Stomach (tissue), 9 donors: ENCODE data around the gene CLEC16A. TPM values are rescaled to one million over a fixed set of nuclear protein-coding genes. Genes with fewer than 3 reads are reported as not detected.

Experiments
- DNase-seq, 2 donors: peaks; one replicate each; pipeline versions ENCODE4 v3.0.0 to v3.0.0-alpha.2; 2013 to 2019
- H3K27ac ChIP-seq, 5 donors: fragments of 200-600 bp in 4 of 5; sonication (generic) in 4 of 5; one replicate each; pipeline ENCODE4 v1.5.1; 2013 to 2019; ENCODE audit warnings: mild to moderate bottlenecking in 1 of 5, moderate library complexity in 1 of 5
- H3K27me3 ChIP-seq, 3 donors: fragments of 200-600 bp; sonication (generic); one replicate each; pipeline ENCODE4 v1.5.1; 2017 to 2019; ENCODE audit warnings: mixed run types in 1 of 3
- H3K36me3 ChIP-seq, 4 donors: fragments of 200-600 bp; sonication (generic); 1 replicate in 3 of 4; 2 replicates in 1 of 4; pipeline ENCODE4 v1.5.1; 2016 to 2019
- H3K4me1 ChIP-seq, 4 donors: fragments of 200-600 bp; sonication (generic); one replicate each; pipeline ENCODE4 v1.5.1; 2016 to 2019
- H3K4me3 ChIP-seq, 4 donors: fragments of 200-600 bp; sonication (generic) in 3 of 4; one replicate each; pipeline ENCODE4 v1.5.1; 2016 to 2019; ENCODE audit warnings: mild to moderate bottlenecking in 1 of 4
- H3K9me3 ChIP-seq, 4 donors: fragments of 200-600 bp; sonication (generic); one replicate each; pipeline ENCODE4 v1.5.1; 2016 to 2019
- EP300 ChIP-seq: sonication (generic); formaldehyde crosslinking; IDR thresholded peaks from one replicate; pipeline ENCODE4 v1.6.1; 2017; ENCODE audit warnings: antibody characterized with exemption
- POLR2A ChIP-seq, 4 donors: fragments of 450-650 bp; IDR thresholded peaks; one replicate each; pipeline ENCODE4 v1.6.1; 2016; ENCODE audit warnings: antibody characterized with exemption in 4 of 4, control low read depth in 2 of 4, mild to moderate bottlenecking in 1 of 4, moderate library complexity in 1 of 4
- POLR2AphosphoS5 ChIP-seq, 3 donors: sonication (generic); formaldehyde crosslinking; IDR thresholded peaks; one replicate each; pipeline ENCODE4 v1.6.1; 2016; ENCODE audit warnings: antibody characterized with exemption in 3 of 3
- WGBS, 5 donors: extraction: QIAGEN DNeasy Blood & Tissue Kit in 3 of 5; methylation state at CpG; one replicate each; pipeline versions ENCODE4 v1.1.5 to v1.1.7; 2013 to 2018; 5-methylcytosine and 5-hydroxymethylcytosine counted together
- intact Hi-C: fragments of 100-400 bp; cut with DNase I; formaldehyde crosslinking; loops from one replicate; pipeline ENCODE4 v1.15.1; 2023; ENCODE audit warnings: low total_unique reads
- polyA plus RNA-seq, 3 donors: library from polyadenylated mRNA; stranded (reverse); fragments of 200-250 nt; gene quantifications; one replicate each; pipeline ENCODE4 v1.2.3, GENCODE V29; 2013
- total RNA-seq, 5 donors: library from RNA; depleted of rRNA; stranded (reverse); fragments of >200 nt; gene quantifications; one replicate each; pipeline versions ENCODE4 v1.1.0 to v1.2.3, GENCODE V29; 2014 to 2016
- TF ChIP-seq, protein P1 (sequence below), 7 experiments: fragments of 450-650 bp in 4 of 7; fragments of 200-600 bp in 3 of 7; sonication (generic) in 3 of 7; IDR thresholded peaks; one replicate each; pipeline ENCODE4 v1.5.1; 2016 to 2019; ENCODE audit warnings: antibody characterized with exemption in 7 of 7, control low read depth in 2 of 7, mild to moderate bottlenecking in 1 of 7
- donor health status: healthy with polysubstance abuse.
- donor health status: Bipolar disorder and iron deficiency.
- donor health status: healthy.

The CLEC16A gene
- total and polyA plus RNA-seq, 8 donors: 5.8 to 176 (median 21.8) TPM

- intact Hi-C loops: no loop called here
- 66 to 74% (median 72%) methylated on average over 16 of the region's 16 CpGs for WGBS, 5 donors
- no peak for TF ChIP-seq EP300
- no peak for TF ChIP-seq POLR2AphosphoS5 (IDR thresholded peaks at IDR 0.05)
- TF ChIP-seq POLR2A (IDR thresholded peaks at IDR 0.05): no peak
- TF ChIP-seq, protein P1, sequence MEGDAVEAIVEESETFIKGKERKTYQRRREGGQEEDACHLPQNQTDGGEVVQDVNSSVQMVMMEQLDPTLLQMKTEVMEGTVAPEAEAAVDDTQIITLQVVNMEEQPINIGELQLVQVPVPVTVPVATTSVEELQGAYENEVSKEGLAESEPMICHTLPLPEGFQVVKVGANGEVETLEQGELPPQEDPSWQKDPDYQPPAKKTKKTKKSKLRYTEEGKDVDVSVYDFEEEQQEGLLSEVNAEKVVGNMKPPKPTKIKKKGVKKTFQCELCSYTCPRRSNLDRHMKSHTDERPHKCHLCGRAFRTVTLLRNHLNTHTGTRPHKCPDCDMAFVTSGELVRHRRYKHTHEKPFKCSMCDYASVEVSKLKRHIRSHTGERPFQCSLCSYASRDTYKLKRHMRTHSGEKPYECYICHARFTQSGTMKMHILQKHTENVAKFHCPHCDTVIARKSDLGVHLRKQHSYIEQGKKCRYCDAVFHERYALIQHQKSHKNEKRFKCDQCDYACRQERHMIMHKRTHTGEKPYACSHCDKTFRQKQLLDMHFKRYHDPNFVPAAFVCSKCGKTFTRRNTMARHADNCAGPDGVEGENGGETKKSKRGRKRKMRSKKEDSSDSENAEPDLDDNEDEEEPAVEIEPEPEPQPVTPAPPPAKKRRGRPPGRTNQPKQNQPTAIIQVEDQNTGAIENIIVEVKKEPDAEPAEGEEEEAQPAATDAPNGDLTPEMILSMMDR (IDR thresholded peaks at IDR 0.05): no peak
Observed at GRCh38 chr16:11211977-11212797, 267.8 kb downstream of the CLEC16A start.

DNA sequence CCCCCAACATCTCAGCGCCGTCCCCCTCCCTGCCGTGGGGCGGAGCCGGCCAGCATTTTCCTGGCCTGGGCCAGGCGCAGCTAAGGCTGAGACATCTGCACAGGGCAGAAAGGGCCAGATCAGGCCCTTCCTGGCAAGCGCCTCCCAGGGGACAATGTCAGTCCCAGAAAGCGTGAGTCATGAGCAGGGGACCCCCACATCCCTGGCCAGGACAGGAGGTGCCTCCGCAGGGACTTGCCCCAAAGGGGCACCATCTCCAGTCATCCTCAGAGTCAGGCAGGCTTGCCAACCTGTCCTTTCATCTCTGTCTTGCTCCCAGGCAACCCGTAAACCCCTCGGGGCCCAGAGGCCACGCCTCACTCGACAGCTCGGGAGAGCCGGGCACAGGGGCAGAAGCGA lies 268.4 kb downstream of the CLEC16A start:
- DNase-seq: no peak
- 85 to 90% (median 88%) methylated on average over 14 to 16 of the region's 16 CpGs for WGBS, 5 donors
- intact Hi-C loops: no loop called here

More at GRCh38 chr16:11211977-11212797, 267.8 kb downstream of the CLEC16A start:
- Histone ChIP-seq H3K27ac (no peak overlapping the region), H3K27me3 (peaks cover 0 to 20% (median 3%) of the 10 kb centered on the region in 3 donors), H3K36me3 (no peaks in the 10 kb centered on the region), H3K4me1 (no peaks in the 10 kb centered on the region), H3K9me3 (peaks cover 5 to 21% (median 20%) of the 10 kb centered on the region in 4 donors), H3K4me3 (no peak overlapping the region)
- DNase-seq: peak in 1 of 2 donors; percentile 58

DNA sequence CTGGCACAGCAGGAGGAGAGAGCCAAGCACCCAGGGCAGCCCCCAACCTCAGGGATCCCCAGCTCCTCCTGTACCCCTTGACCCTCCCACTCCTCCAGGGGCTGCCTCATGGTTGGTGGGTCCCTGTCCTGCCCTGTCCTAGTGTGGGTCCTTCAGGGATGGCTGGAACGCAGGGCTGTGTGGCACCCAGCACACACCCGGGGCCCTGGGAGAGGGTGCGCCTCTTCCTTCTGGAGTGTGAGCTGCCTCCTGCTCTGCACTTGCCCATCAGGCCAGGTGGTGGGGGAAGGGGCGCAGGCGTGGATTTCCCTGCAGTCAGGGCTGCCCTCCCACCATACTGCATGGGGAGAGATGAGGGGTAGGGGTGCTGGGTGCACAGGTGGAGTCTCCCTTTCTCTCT lies 269.0 kb downstream of the CLEC16A start:
- Histone ChIP-seq H3K27me3 (peaks cover 0 to 20% (median 3%) of the 10 kb centered on the region in 3 donors), H3K36me3 (no peaks in the 10 kb centered on the region), H3K4me1 (no peaks in the 10 kb centered on the region), H3K9me3 (peaks cover 5 to 24% (median 20%) of the 10 kb centered on the region in 4 donors), H3K27ac (no peak overlapping the region), H3K4me3 (no peak overlapping the region)
- no peak for DNase-seq
- 87 to 100% (median 93%) methylated on average over 2 to 5 of the region's 5 CpGs for WGBS, 5 donors
- intact Hi-C loops: no loop called here
- TF ChIP-seq POLR2AphosphoS5 (IDR thresholded peaks at IDR 0.05) (no peak), EP300 (no peak), POLR2A (IDR thresholded peaks at IDR 0.05) (no peak)
- TF ChIP-seq, protein P1 (IDR thresholded peaks at IDR 0.05): no peak

More for the DNA sequence above, 268.4 kb downstream of the CLEC16A start:
- no peaks in the 10 kb centered on the region for H3K36me3 ChIP-seq
- H3K4me3 ChIP-seq: no peak overlapping the region
- peaks cover 5 to 22% (median 18%) of the 10 kb centered on the region in 4 donors for H3K9me3 ChIP-seq
- H3K27ac ChIP-seq: no peak overlapping the region
- H3K4me1 ChIP-seq: no peaks in the 10 kb centered on the region
- peaks cover 0 to 20% (median 3%) of the 10 kb centered on the region in 3 donors for H3K27me3 ChIP-seq
- TF ChIP-seq POLR2A (IDR thresholded peaks at IDR 0.05) (no peak), EP300 (no peak), POLR2AphosphoS5 (IDR thresholded peaks at IDR 0.05) (no peak)
- TF ChIP-seq, protein P1 (IDR thresholded peaks at IDR 0.05): no peak

DNA sequence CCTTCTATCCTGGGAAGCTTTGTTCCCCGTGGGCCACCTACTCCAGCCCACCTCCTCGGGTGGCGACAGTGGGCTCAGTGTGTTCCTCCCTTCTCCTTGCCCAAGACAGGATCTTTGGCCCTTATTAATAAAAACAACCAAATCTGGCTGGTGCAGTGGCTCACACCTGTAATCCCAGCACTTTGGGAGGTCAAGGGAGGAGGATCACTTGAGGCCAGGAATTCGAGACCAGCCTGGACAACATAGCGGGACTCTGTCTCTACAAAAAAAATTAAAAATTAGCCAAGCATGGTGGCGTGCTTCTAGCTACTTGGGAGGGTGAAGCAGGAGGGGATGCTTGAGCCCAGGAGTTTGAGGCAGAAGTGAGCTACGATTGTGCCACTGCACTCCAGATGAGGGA lies 269.4 kb downstream of the CLEC16A start:
- 85 to 93% (median 90%) methylated on average over 7 of the region's 7 CpGs for WGBS, 5 donors
- H3K27me3 ChIP-seq: peaks cover 0 to 20% (median 3%) of the 10 kb centered on the region in 3 donors

More for the DNA sequence above, 269.4 kb downstream of the CLEC16A start:
- TF ChIP-seq, protein P1 (IDR thresholded peaks at IDR 0.05): no peak
- TF ChIP-seq POLR2A (IDR thresholded peaks at IDR 0.05) (no peak), EP300 (no peak), POLR2AphosphoS5 (IDR thresholded peaks at IDR 0.05) (no peak)
- H3K36me3 ChIP-seq: no peaks in the 10 kb centered on the region
- intact Hi-C loops: no loop called here
- H3K27ac ChIP-seq: no peak overlapping the region
- no peak overlapping the region for H3K4me3 ChIP-seq
- H3K4me1 ChIP-seq: no peaks in the 10 kb centered on the region
- DNase-seq: no peak
- peaks cover 5 to 29% (median 25%) of the 10 kb centered on the region in 4 donors for H3K9me3 ChIP-seq
